Upper lobe of left lung (tissue), 6 donors: ENCODE results near the gene NFATC3. TPM values are rescaled to one million over a fixed set of nuclear protein-coding genes. Genes with fewer than 3 reads are reported as not detected.
"Not testable (repeated sequence)": the region's sequence is repeated elsewhere in the genome, so short reads cannot be mapped to it uniquely, and the experiment has no call there.

ENCODE experiments used
- ATAC-seq, 2 donors: fragments of 200-7000 bp; cut with Tn5 transposase; one replicate each; pipeline ENCODE4 v1.9.1; 2022; ENCODE audit warnings: mild to moderate bottlenecking in 2 of 2, moderate library complexity in 2 of 2; ENCODE audit not compliant: low FRiP score in 2 of 2
- DNase-seq, 2 donors: peaks; one replicate each; pipeline ENCODE4 v3.0.0-alpha.2; 2019 to 2020
- H3K27ac ChIP-seq, 4 donors: fragments of 200-600 bp; sonication (generic); one replicate each; pipeline ENCODE4 v1.5.1; 2016 to 2019
- H3K27me3 ChIP-seq, 4 donors: fragments of 200-600 bp; sonication (generic); one replicate each; pipeline ENCODE4 v1.5.1; 2017 to 2019
- H3K36me3 ChIP-seq, 4 donors: fragments of 200-600 bp; sonication (generic); one replicate each; pipeline ENCODE4 v1.5.1; 2016 to 2019
- H3K4me1 ChIP-seq, 4 donors: fragments of 200-600 bp; sonication (generic); one replicate each; pipeline ENCODE4 v1.5.1; 2018 to 2019
- H3K4me3 ChIP-seq, 4 donors: fragments of 200-600 bp; sonication (generic); one replicate each; pipeline ENCODE4 v1.5.1; 2017 to 2019; ENCODE audit warnings: mild to moderate bottlenecking in 2 of 4, moderate library complexity in 1 of 4
- H3K9me3 ChIP-seq, 4 donors: fragments of 200-600 bp; sonication (generic); one replicate each; pipeline ENCODE4 v1.5.1; 2018 to 2019
- EP300 ChIP-seq, 4 donors: sonication (generic); formaldehyde crosslinking; IDR thresholded peaks; one replicate each; pipeline ENCODE4 v1.5.1; 2017; ENCODE audit warnings: antibody characterized with exemption in 4 of 4, control low read depth in 2 of 4
- POLR2A ChIP-seq, 4 donors: fragments of 450-650 bp; IDR thresholded peaks; one replicate each; pipeline ENCODE4 v1.5.1; 2016 to 2017; ENCODE audit warnings: antibody characterized with exemption in 4 of 4, mild to moderate bottlenecking in 2 of 4
- POLR2AphosphoS5 ChIP-seq, 2 donors: sonication (generic); formaldehyde crosslinking; IDR thresholded peaks; one replicate each; pipeline ENCODE4 v1.5.1; 2017; ENCODE audit warnings: antibody characterized with exemption in 2 of 2
- WGBS, 2 donors: methylation state at CpG; one replicate each; pipeline ENCODE4 v1.1.5; 2017 to 2018; 5-methylcytosine and 5-hydroxymethylcytosine counted together
- total RNA-seq, 6 donors: library from RNA; depleted of rRNA in 4 of 6; stranded (reverse); fragments of >200 nt in 4 of 6; gene quantifications; one replicate each; pipeline versions ENCODE4 v1.1.0 to v1.2.1, GENCODE V29; 2016 to 2021
- TF ChIP-seq, protein P1 (sequence below), 6 experiments: fragments of 450-650 bp in 4 of 6; fragments of 200-600 bp in 2 of 6; sonication (generic) in 2 of 6; IDR thresholded peaks; one replicate each; pipeline ENCODE4 v1.5.1; 2016 to 2019; ENCODE audit warnings: antibody characterized with exemption in 6 of 6
- donor health status: DM: no; HTN: no; CAD: no; lungs with moderate emphysema.
- donor health status: DM: no; HTN: yes; CAD: no; lungs with severe emphysema.

The NFATC3 gene
- total RNA-seq, 6 donors from 2014 or later, result 49.1 to 95.3 (median 68.0) TPM

DNA sequence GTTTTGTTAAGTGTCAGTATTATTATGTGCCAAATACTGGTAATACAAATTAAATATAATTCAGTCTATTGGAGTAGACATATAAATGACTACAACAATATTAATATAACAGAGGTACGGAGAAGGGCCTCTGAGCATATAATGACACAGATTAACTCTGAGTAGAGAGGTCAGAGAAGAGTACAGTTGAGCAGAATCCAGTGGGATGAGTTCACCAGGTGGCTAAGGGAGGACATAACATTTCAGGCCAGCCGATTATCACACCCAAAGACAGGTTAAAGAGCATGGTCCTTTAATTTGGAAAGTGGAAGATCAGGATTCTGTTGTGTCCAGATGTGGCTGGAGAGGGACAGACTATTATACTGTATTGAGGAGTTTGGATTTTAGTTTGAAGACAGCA is 11.3 kb downstream of the NFATC3 start:
- 96 to 97% methylated on average over 2 of the region's 2 CpGs for WGBS, 2 donors
- TF ChIP-seq, protein P1, sequence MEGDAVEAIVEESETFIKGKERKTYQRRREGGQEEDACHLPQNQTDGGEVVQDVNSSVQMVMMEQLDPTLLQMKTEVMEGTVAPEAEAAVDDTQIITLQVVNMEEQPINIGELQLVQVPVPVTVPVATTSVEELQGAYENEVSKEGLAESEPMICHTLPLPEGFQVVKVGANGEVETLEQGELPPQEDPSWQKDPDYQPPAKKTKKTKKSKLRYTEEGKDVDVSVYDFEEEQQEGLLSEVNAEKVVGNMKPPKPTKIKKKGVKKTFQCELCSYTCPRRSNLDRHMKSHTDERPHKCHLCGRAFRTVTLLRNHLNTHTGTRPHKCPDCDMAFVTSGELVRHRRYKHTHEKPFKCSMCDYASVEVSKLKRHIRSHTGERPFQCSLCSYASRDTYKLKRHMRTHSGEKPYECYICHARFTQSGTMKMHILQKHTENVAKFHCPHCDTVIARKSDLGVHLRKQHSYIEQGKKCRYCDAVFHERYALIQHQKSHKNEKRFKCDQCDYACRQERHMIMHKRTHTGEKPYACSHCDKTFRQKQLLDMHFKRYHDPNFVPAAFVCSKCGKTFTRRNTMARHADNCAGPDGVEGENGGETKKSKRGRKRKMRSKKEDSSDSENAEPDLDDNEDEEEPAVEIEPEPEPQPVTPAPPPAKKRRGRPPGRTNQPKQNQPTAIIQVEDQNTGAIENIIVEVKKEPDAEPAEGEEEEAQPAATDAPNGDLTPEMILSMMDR (IDR thresholded peaks at IDR 0.05), result no peak
- TF ChIP-seq POLR2A (IDR thresholded peaks at IDR 0.05) (no peak), EP300 (IDR thresholded peaks at IDR 0.05) (no peak), POLR2AphosphoS5 (IDR thresholded peaks at IDR 0.05) (no peak)
- DNase-seq, result no peak
- Histone ChIP-seq H3K4me1 (peaks cover 20 to 37% (median 26%) of the 10 kb centered on the region in 4 donors), H3K9me3 (no peaks in the 10 kb centered on the region), H3K4me3 (no peak overlapping the region), H3K27ac (no peak overlapping the region), H3K27me3 (no peaks in the 10 kb centered on the region), H3K36me3 (peaks cover 0 to 9% (median 0%) of the 10 kb centered on the region in 4 donors)
- ATAC-seq, result no peak

DNA sequence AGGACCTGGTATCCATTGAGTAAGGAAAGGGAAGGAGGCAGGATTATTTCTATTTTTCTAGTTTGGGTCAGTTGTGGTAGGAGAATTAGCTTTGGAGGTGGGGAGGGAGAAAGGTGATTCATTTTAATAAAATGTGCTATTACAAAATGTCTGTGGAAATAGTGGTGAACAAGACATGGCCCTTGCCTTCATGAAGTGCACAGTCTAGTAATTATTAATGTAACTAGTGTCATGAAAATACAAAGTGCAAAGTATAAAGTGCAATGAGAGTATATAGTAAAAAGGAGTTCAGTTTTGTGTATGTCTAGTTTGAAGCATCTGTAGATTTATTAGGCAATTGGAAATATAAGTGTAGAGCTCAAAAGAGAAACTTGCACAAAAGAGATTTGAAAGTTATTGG is 11.9 kb downstream of the NFATC3 start:
- peaks cover 14 to 31% (median 20%) of the 10 kb centered on the region in 4 donors for H3K4me1 ChIP-seq
- no peak for DNase-seq
- no peak for ATAC-seq
- no peaks in the 10 kb centered on the region for H3K9me3 ChIP-seq
- no peak overlapping the region for H3K4me3 ChIP-seq
- TF ChIP-seq POLR2AphosphoS5 (IDR thresholded peaks at IDR 0.05), result no peak
- no peak for TF ChIP-seq EP300 (IDR thresholded peaks at IDR 0.05)
- TF ChIP-seq POLR2A (IDR thresholded peaks at IDR 0.05), result no peak
- TF ChIP-seq, protein P1 (IDR thresholded peaks at IDR 0.05), result no peak
- peaks cover 0 to 9% (median 0%) of the 10 kb centered on the region in 4 donors for H3K36me3 ChIP-seq
- H3K27me3 ChIP-seq, result no peaks in the 10 kb centered on the region
- H3K27ac ChIP-seq, result no peak overlapping the region

DNA sequence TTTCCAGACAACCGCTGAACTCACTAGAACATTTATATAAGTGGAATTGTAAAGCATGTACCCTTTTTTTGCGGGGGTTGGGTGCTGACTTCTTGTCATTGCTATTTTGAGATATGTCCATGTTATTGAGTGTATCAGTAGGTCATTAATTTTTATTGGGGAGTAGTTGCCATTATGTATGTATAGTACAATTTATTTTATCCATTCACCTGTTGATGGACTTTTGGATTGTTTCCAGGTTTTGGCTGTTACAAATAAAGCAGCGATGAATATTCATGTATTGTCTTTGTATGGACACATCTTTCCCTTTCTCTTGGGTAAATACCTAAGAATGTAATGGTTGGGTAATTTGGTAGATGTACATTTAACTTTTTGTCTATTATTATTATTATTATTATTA is 12.7 kb downstream of the NFATC3 start:
- no peak for ATAC-seq
- no peak overlapping the region for H3K4me3 ChIP-seq
- peaks cover 0 to 9% (median 0%) of the 10 kb centered on the region in 4 donors for H3K36me3 ChIP-seq
- peaks cover 6 to 23% (median 15%) of the 10 kb centered on the region in 4 donors for H3K4me1 ChIP-seq
- TF ChIP-seq, protein P1 (IDR thresholded peaks at IDR 0.05), result no peak
- no peak for TF ChIP-seq EP300 (IDR thresholded peaks at IDR 0.05)
- TF ChIP-seq POLR2A (IDR thresholded peaks at IDR 0.05), result no peak
- no peak for TF ChIP-seq POLR2AphosphoS5 (IDR thresholded peaks at IDR 0.05)
- no peak overlapping the region for H3K27ac ChIP-seq
- no peaks in the 10 kb centered on the region for H3K9me3 ChIP-seq
- no peak for DNase-seq
- H3K27me3 ChIP-seq, result no peaks in the 10 kb centered on the region
- WGBS, 2 donors, result 95 to 99% methylated on average over 3 of the region's 3 CpGs

DNA sequence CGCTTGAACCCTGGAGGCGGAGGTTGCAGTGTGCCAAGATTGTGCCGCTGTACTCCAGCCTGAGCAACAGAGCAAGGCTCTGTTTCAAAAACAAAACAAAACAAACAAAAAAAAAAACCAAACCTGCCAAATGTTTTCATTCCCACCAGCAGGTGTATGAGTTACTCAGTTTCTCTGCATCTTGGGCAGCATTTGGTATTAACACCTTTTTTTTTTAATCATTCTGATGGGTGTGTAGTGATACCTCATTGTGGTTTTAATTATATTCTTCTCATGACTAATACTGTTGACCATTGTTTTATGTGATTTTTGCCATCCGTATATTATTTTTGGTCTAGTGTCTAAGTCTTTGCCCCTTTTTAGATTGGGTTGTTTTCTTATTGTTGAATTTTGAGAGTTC is 15.3 kb downstream of the NFATC3 start:
- Histone ChIP-seq H3K27me3 (no peaks in the 10 kb centered on the region), H3K4me3 (no peak overlapping the region), H3K4me1 (peaks cover 0 to 8% (median 0%) of the 10 kb centered on the region in 4 donors), H3K36me3 (peaks cover 0 to 9% (median 0%) of the 10 kb centered on the region in 4 donors), H3K27ac (no peak overlapping the region), H3K9me3 (no peaks in the 10 kb centered on the region)
- WGBS, 2 donors, result 88 to 93% methylated on average over 4 of the region's 4 CpGs
- ATAC-seq, result no peak
- DNase-seq, result no peak
- no peak for TF ChIP-seq EP300 (IDR thresholded peaks at IDR 0.05)
- TF ChIP-seq POLR2A (IDR thresholded peaks at IDR 0.05), result no peak
- TF ChIP-seq, protein P1 (IDR thresholded peaks at IDR 0.05), result no peak
- no peak for TF ChIP-seq POLR2AphosphoS5 (IDR thresholded peaks at IDR 0.05)

DNA sequence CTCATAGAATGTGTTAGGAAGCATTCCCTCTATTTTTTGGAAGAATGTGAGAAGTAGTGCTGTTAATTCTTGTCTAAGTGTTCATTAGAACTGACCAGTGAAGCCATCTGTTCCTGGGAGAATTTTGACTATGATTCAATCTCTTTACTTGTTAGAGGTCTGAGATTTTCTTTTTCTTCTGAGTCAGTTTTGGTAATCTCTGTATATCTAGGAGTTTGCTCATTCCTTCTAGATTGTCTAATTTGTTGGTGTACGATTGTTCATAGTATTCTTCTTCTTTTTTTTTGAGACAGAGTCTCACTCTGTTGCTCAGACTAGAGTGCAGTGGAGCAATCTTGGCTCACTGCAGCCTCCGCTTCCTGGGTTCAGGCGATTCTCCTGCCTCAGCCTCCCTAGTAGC is 20.4 kb downstream of the NFATC3 start:
- DNase-seq (no peak), ATAC-seq (no peak)
- Histone ChIP-seq H3K36me3 (no peaks in the 10 kb centered on the region), H3K27ac (no peak overlapping the region), H3K4me3 (no peak overlapping the region), H3K9me3 (no peaks in the 10 kb centered on the region), H3K4me1 (peaks cover 0 to 12% (median 8%) of the 10 kb centered on the region in 4 donors), H3K27me3 (no peaks in the 10 kb centered on the region)
- WGBS, 2 donors, result 96 to 98% methylated on average over 3 of the region's 3 CpGs
- TF ChIP-seq POLR2A (IDR thresholded peaks at IDR 0.05) (no peak), POLR2AphosphoS5 (IDR thresholded peaks at IDR 0.05) (no peak), EP300 (IDR thresholded peaks at IDR 0.05) (no peak)
- TF ChIP-seq, protein P1 (IDR thresholded peaks at IDR 0.05), result no peak

DNA sequence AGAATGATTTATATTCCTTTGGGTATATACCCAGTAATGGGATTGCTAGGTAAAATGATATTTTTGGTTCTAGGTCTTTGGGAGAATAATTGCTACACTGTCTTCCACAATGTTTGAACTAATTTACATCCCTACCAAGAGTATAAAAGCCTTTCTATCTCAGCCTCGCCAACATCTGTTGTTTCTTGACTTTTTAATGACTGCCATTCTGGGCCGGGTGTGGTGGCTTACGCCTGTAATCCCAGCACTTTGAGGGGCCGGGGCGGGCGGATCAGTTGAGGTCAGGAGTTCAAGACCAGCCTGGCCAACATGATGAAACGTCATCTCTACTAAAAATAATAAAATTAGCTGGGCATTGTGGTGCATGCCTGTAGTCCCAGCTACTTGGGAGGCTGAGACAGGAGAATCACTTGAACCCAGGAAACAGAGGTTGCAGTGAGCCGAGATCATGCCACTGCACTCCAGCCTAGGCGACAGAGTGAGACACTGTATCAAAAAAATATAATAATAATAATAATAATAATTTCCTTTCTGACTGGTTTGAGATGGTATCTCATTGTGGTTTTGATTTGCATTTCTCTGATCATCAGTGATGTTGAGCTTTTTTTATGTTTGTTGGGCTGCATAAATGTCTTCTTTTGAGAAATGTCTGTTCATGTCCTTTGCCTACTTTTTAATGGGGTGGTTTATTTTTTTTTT is 22.2 kb downstream of the NFATC3 start:
- 80 to 84% methylated on average over 9 of the region's 9 CpGs for WGBS, 2 donors
- DNase-seq, result peak in 1 of 2 donors; percentile 30
- not testable (repeated sequence) for H3K27ac ChIP-seq, ATAC-seq, H3K4me3 ChIP-seq, H3K9me3 ChIP-seq, H3K36me3 ChIP-seq, H3K27me3 ChIP-seq
- H3K4me1 ChIP-seq, result peaks cover 0 to 12% (median 8%) of the 10 kb centered on the region in 4 donors

DNA sequence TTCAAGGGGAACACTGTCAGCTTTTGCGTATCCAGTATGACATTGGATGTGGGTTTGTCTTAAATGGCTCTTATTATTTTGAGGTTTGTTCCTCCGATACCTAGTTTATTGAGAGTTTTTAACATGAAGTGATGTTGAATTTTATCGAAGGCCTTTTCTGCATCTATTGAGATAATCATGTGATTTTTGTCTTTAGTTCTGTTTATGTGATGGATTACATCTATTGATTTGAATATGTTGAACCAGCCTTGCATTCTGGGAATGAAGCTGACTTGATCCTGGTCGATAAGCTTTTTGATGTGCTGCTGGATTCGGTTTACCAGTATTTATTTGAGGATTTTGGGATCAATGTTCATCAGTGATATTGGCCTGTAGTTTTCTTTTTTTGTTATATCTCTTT is 24.0 kb downstream of the NFATC3 start:
- 97 to 98% methylated on average over 5 of the region's 5 CpGs for WGBS, 2 donors
- not testable (repeated sequence) for H3K4me3 ChIP-seq

More for the DNA sequence above, 24.0 kb downstream of the NFATC3 start:
- not testable (repeated sequence) for H3K36me3 ChIP-seq, H3K27me3 ChIP-seq, DNase-seq, H3K27ac ChIP-seq, H3K9me3 ChIP-seq, ATAC-seq
- H3K4me1 ChIP-seq, result peaks cover 0 to 29% (median 14%) of the 10 kb centered on the region in 4 donors
